ENCODE data around the gene HPCAL1. TPM values are rescaled to one million over a fixed set of nuclear protein-coding genes. Genes with fewer than 3 reads are reported as not detected.
"Not testable (repeated sequence)": the region's sequence is repeated elsewhere in the genome, so short reads cannot be mapped to it uniquely, and the experiment has no call there.

The HPCAL1 gene
- total and polyA plus RNA-seq, 4 experiments from 2014 or later: 77.1 to 114 (median 90.4) TPM

DNA sequence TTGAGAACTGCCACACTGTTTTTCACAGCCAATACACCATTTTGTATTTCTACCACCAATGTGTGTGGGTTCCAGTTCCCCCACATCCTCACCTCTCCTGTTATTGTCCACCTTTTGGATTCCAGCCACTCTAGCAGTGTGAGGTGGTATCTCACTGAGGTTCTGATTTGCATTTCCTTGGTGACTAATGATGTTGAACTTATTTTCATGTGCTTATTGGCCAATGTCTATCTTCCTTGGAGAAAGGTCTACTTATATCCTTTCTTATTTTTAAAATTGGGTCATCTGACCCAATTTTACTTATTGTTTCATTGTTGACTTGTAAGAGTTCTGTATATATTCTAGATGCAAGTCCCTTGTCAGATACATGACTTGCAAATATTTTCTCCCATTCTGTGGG, 9.1 kb upstream of the HPCAL1 start:
- H3K9me3 Mint-ChIP-seq: peaks cover 0 to 9% (median 5%) of the 10 kb centered on the region in 8 donors
- H3K9me3 ChIP-seq (ENCODE audit: control insufficient read depth in 1 of 2, low read length in 2 of 2): no peaks in the 10 kb centered on the region

DNA sequence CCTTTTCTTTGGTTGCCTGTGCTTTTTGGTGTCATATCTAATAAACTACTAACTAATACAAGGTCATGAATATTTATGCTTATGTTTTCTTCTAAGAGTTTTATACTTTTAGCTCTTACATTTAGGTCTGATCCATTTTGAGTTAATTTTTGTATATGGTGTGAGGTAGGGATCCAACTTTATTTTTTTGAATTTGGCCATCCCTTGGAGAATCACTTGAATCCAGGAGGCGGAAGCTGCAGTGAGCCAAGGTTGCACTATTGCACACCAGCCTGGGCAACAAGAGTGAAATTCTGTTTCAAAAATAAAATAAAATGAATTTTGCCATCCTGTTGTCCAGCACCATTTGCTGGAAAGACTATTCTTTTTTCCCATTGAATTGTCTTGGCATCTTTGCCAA, 8.6 kb upstream of the HPCAL1 start:
- Mint-ChIP-seq H3K27ac (no peak overlapping the region), H3K36me3 (no peaks in the 10 kb centered on the region), H3K9me3 (peaks cover 0 to 9% (median 5%) of the 10 kb centered on the region in 8 donors), H3K4me1 (peaks cover 13 to 26% (median 18%) of the 10 kb centered on the region in 4 donors), H3K4me3 (no peak overlapping the region), H3K27me3 (no peaks in the 10 kb centered on the region)
- no peak for DNase-seq
- H3K36me3 ChIP-seq (ENCODE audit: insufficient read depth, low read length): no peaks in the 10 kb centered on the region
- H3K4me3 ChIP-seq (ENCODE audit: low read length in 2 of 2): no peak overlapping the region
- POLR2A ChIA-PET (ENCODE audit: partially characterized antibody): interaction anchor here (2.8 kb wide), 1 partner anchor 12 kb away, joined by 7 read pairs; no protein-coding TSS in a partner anchor
- H3K27ac ChIP-seq (ENCODE audit: low read depth, low read length): no peak overlapping the region
- CTCF ChIA-PET (ENCODE audit: partially characterized antibody): interaction anchor here (0.8 to 1.1 kb wide), 2 partner anchors 11 to 114 kb away, joined by 3 to 4 read pairs; no protein-coding TSS in a partner anchor
- H3K27me3 ChIP-seq (ENCODE audit: insufficient read depth, low read length): no peaks in the 10 kb centered on the region
- intact Hi-C loops (cut with micrococcal nuclease): no loop called here
- peaks cover 17% of the 10 kb centered on the region for H3K4me1 ChIP-seq (ENCODE audit: insufficient read depth, low read length)
- no peaks in the 10 kb centered on the region for H3K9me3 ChIP-seq (ENCODE audit: control insufficient read depth in 1 of 2, low read length in 2 of 2)

More for the DNA sequence above, 9.1 kb upstream of the HPCAL1 start:
- Mint-ChIP-seq H3K27ac (no peak overlapping the region), H3K27me3 (no peaks in the 10 kb centered on the region), H3K36me3 (no peaks in the 10 kb centered on the region), H3K4me3 (no peak overlapping the region), H3K4me1 (peaks cover 10 to 21% (median 14%) of the 10 kb centered on the region in 4 donors)
- H3K27me3 ChIP-seq (ENCODE audit: insufficient read depth, low read length): no peaks in the 10 kb centered on the region
- H3K4me3 ChIP-seq (ENCODE audit: low read length in 2 of 2): no peak overlapping the region
- CTCF ChIA-PET (ENCODE audit: partially characterized antibody): interaction anchor here (0.8 to 1.2 kb wide), 2 partner anchors 114 to 116 kb away, joined by 3 to 5 read pairs; no protein-coding TSS in a partner anchor
- no peak for DNase-seq
- peaks cover 15% of the 10 kb centered on the region for H3K4me1 ChIP-seq (ENCODE audit: insufficient read depth, low read length)
- H3K36me3 ChIP-seq (ENCODE audit: insufficient read depth, low read length): no peaks in the 10 kb centered on the region
- intact Hi-C loops (cut with micrococcal nuclease): no loop called here
- no peak overlapping the region for H3K27ac ChIP-seq (ENCODE audit: low read depth, low read length)
- POLR2A ChIA-PET (ENCODE audit: partially characterized antibody): no interaction called here

- H3K4me1 ChIP-seq (ENCODE audit: insufficient read depth, low read length): peaks cover 21% of the 10 kb centered on the region
- ChIA-PET CTCF (ENCODE audit: partially characterized antibody) (interaction anchor here (0.6 to 1.4 kb wide), 3 partner anchors 8 to 82 kb away, joined by 3 to 4 read pairs (median 3); no protein-coding TSS in a partner anchor), POLR2A (ENCODE audit: partially characterized antibody) (interaction anchor here (2.8 kb wide), 1 partner anchor 11 kb away, joined by 7 read pairs; no protein-coding TSS in a partner anchor)
- H3K27me3 Mint-ChIP-seq; DNase-seq; H3K27me3 ChIP-seq (ENCODE audit: insufficient read depth, low read length); H3K27ac Mint-ChIP-seq; H3K27ac ChIP-seq (ENCODE audit: low read depth, low read length); H3K36me3 Mint-ChIP-seq; H3K4me3 ChIP-seq (ENCODE audit: low read length in 2 of 2); H3K9me3 ChIP-seq (ENCODE audit: control insufficient read depth in 1 of 2, low read length in 2 of 2); H3K9me3 Mint-ChIP-seq; H3K4me3 Mint-ChIP-seq; intact Hi-C loops (cut with micrococcal nuclease); H3K36me3 ChIP-seq (ENCODE audit: insufficient read depth, low read length): not testable (repeated sequence)
- H3K4me1 Mint-ChIP-seq: peaks cover 19 to 38% (median 26%) of the 10 kb centered on the region in 4 donors
These were observed 7.1 kb upstream of the HPCAL1 start for GRCh38 chr2:10295649-10296048.

- H3K27me3 Mint-ChIP-seq: no peaks in the 10 kb centered on the region
- no peak for DNase-seq
- Histone ChIP-seq H3K27me3 (ENCODE audit: insufficient read depth, low read length) (no peaks in the 10 kb centered on the region), H3K36me3 (ENCODE audit: insufficient read depth, low read length) (no peaks in the 10 kb centered on the region), H3K9me3 (ENCODE audit: control insufficient read depth in 1 of 2, low read length in 2 of 2) (no peaks in the 10 kb centered on the region), H3K27ac (ENCODE audit: low read depth, low read length) (no peak overlapping the region), H3K4me3 (ENCODE audit: low read length in 2 of 2) (no peak overlapping the region), H3K4me1 (ENCODE audit: insufficient read depth, low read length) (peaks cover 26% of the 10 kb centered on the region)
- H3K27ac Mint-ChIP-seq: peak overlapping the region in 1 of 7 donors; percentile 37
- intact Hi-C loops (cut with micrococcal nuclease): no loop called here
- H3K36me3 Mint-ChIP-seq: no peaks in the 10 kb centered on the region
- ChIA-PET POLR2A (ENCODE audit: partially characterized antibody) (interaction anchor here (2.8 kb wide), 1 partner anchor 10 kb away, joined by 7 read pairs; no protein-coding TSS in a partner anchor), CTCF (ENCODE audit: partially characterized antibody) (interaction anchor here (1.2 to 3.4 kb wide), 3 partner anchors 8 to 113 kb away, joined by 3 to 36 read pairs (median 4); no protein-coding TSS in a partner anchor)
- H3K4me3 Mint-ChIP-seq: no peak overlapping the region
- H3K9me3 Mint-ChIP-seq: peaks cover 0 to 9% (median 5%) of the 10 kb centered on the region in 8 donors
- H3K4me1 Mint-ChIP-seq: peaks cover 24 to 43% (median 31%) of the 10 kb centered on the region in 4 donors
These were observed 6.6 kb upstream of the HPCAL1 start for GRCh38 chr2:10296142-10296541.

GRCh38 chr2:10297191-10297830, 5.4 kb upstream of the HPCAL1 start:
- POLR2A ChIA-PET (ENCODE audit: partially characterized antibody): interaction anchor here (0.9 to 13.6 kb wide), 4 partner anchors 13 to 111 kb away, joined by 3 to 362 read pairs (median 9); no protein-coding TSS in a partner anchor
- intact Hi-C loops (cut with micrococcal nuclease): no loop called here
- CTCF ChIA-PET (ENCODE audit: partially characterized antibody): interaction anchor here (0.8 to 3.4 kb wide), 5 partner anchors 16 to 172 kb away, joined by 3 to 36 read pairs (median 4); no protein-coding TSS in a partner anchor
- Histone ChIP-seq H3K9me3 (ENCODE audit: control insufficient read depth in 1 of 2, low read length in 2 of 2) (no peaks in the 10 kb centered on the region), H3K27ac (ENCODE audit: low read depth, low read length) (no peak overlapping the region), H3K27me3 (ENCODE audit: insufficient read depth, low read length) (no peaks in the 10 kb centered on the region), H3K4me3 (ENCODE audit: low read length in 2 of 2) (no peak overlapping the region), H3K36me3 (ENCODE audit: insufficient read depth, low read length) (no peaks in the 10 kb centered on the region), H3K4me1 (ENCODE audit: insufficient read depth, low read length) (peaks cover 37% of the 10 kb centered on the region)
- Mint-ChIP-seq H3K36me3 (no peaks in the 10 kb centered on the region), H3K27ac (peak overlapping the region in 5 of 7 donors; percentile 64 to 86 (median 75)), H3K4me1 (peaks cover 30 to 52% (median 40%) of the 10 kb centered on the region in 4 donors), H3K4me3 (peak overlapping the region in 3 of 8 donors; percentile 9 to 72 (median 60)), H3K27me3 (no peaks in the 10 kb centered on the region), H3K9me3 (peaks cover 0 to 9% (median 5%) of the 10 kb centered on the region in 8 donors)
- DNase-seq: no peak

DNA sequence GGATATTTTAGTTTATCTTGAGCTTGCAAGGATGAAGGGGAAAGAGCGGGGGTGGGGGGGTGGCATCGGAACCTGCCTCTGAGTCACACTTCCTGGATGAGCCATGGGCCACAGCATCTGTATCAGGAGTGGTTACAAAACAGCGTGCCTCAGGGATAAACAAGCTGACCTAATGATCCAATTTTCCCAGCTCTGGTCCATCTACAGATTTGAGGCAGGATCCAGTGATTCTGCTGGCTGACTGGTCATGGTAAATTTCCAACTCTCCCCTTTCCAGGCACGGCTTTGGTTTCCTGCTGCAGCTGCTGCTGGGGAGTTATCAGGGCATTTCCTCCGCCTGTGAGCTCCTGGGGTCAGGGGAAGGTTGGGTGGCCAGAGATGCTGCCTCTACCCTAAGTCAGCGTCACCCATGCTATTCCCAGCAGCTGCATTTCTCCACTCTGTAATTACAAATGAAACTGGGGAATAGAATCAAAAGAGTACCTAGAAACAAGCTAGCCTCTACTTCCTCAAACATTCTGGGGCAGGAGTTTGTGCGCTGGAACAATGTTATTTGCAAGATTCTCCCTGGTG, 4.7 kb upstream of the HPCAL1 start:
- intact Hi-C loops (cut with micrococcal nuclease): no loop called here
- Histone ChIP-seq H3K4me1 (ENCODE audit: insufficient read depth, low read length) (peaks cover 37% of the 10 kb centered on the region), H3K36me3 (ENCODE audit: insufficient read depth, low read length) (no peaks in the 10 kb centered on the region), H3K4me3 (ENCODE audit: low read length in 2 of 2) (no peak overlapping the region), H3K27ac (ENCODE audit: low read depth, low read length) (peak overlapping the region; percentile 33), H3K9me3 (ENCODE audit: control insufficient read depth in 1 of 2, low read length in 2 of 2) (no peaks in the 10 kb centered on the region), H3K27me3 (ENCODE audit: insufficient read depth, low read length) (no peaks in the 10 kb centered on the region)
- Mint-ChIP-seq H3K36me3 (no peaks in the 10 kb centered on the region), H3K4me3 (peak overlapping the region in 7 of 8 donors; percentile 7 to 72 (median 56)), H3K4me1 (peaks cover 30 to 53% (median 40%) of the 10 kb centered on the region in 4 donors), H3K27ac (peak overlapping the region in 6 of 7 donors; percentile 9 to 86 (median 78)), H3K9me3 (peaks cover 0 to 9% (median 5%) of the 10 kb centered on the region in 8 donors), H3K27me3 (no peaks in the 10 kb centered on the region)
- CTCF ChIA-PET (ENCODE audit: partially characterized antibody): interaction anchor here (0.8 to 3.4 kb wide), 8 partner anchors 17 to 172 kb away, joined by 3 to 36 read pairs (median 4); no protein-coding TSS in a partner anchor
- DNase-seq: peak in 2 of 5 donors; percentile 17 to 80
- POLR2A ChIA-PET (ENCODE audit: partially characterized antibody): interaction anchor here (0.6 to 13.6 kb wide), 8 partner anchors 12 to 151 kb away, joined by 3 to 362 read pairs (median 4); partner anchors contain the start of gene ODC1
